MM.1S (cell line): ENCODE measurements around the gene MORC3.

ENCODE experiments used
- DNase-seq: peaks from one replicate; pipeline ENCODE4 v3.0.0-alpha.2; 2015
- H2AFZ ChIP-seq: fragments of 300-600 bp; sonication (generic); 2 replicates; pipeline ENCODE4 v1.6.0; 2016; ENCODE audit warnings: antibody characterized with exemption, low read length
- H3F3A ChIP-seq: fragments of 300-600 bp; sonication (generic); 2 replicates; pipeline ENCODE4 v1.6.1; 2016; ENCODE audit warnings: mild to moderate bottlenecking, antibody characterized with exemption, low read length, moderate library complexity, mixed read lengths; ENCODE audit not compliant: insufficient read depth
- H3K27ac ChIP-seq: fragments of 300-600 bp; sonication (generic); 2 replicates; pipeline ENCODE4 v1.5.1; 2016; ENCODE audit warnings: mild to moderate bottlenecking, low read length
- H3K27me3 ChIP-seq: fragments of 300-600 bp; sonication (generic); replicated peaks from 2 replicates; pipeline ENCODE4 v1.6.0; 2016; ENCODE audit warnings: low read length; ENCODE audit not compliant: insufficient read depth
- H3K36me3 ChIP-seq: fragments of 300-600 bp; sonication (generic); replicated peaks from 2 replicates; pipeline ENCODE4 v1.6.1; 2016; ENCODE audit warnings: mild to moderate bottlenecking, low read length, mixed read lengths; ENCODE audit not compliant: insufficient read depth
- H3K4me1 ChIP-seq: fragments of 300-600 bp; sonication (generic); 2 replicates; pipeline ENCODE4 v1.6.1; 2016; ENCODE audit warnings: low read length, mixed read lengths
- H3K4me2 ChIP-seq: fragments of 300-600 bp; sonication (generic); 2 replicates; pipeline ENCODE4 v1.6.0; 2016; ENCODE audit warnings: low read depth, low read length
- H3K4me3 ChIP-seq: fragments of 300-600 bp; sonication (generic); 2 replicates; pipeline ENCODE4 v1.5.1; 2016; ENCODE audit warnings: low read length, mixed read lengths
- H3K79me2 ChIP-seq: fragments of 300-600 bp; sonication (generic); 2 replicates; pipeline ENCODE4 v1.6.1; 2016; ENCODE audit warnings: mixed run types, low read length, mixed read lengths
- H3K9ac ChIP-seq: fragments of 300-600 bp; sonication (generic); 2 replicates; pipeline ENCODE4 v1.6.1; 2016; ENCODE audit warnings: low read length, mixed read lengths
- H3K9me2 ChIP-seq: fragments of 300-600 bp; sonication (generic); replicated peaks from 2 replicates; pipeline ENCODE4 v1.6.1; 2016; ENCODE audit warnings: mild to moderate bottlenecking, low read length, mixed read lengths; ENCODE audit not compliant: insufficient read depth
- H3K9me3 ChIP-seq: fragments of 300-600 bp; sonication (generic); replicated peaks from 2 replicates; pipeline ENCODE4 v1.6.1; 2016; ENCODE audit warnings: mild to moderate bottlenecking, low read length, mixed read lengths; ENCODE audit not compliant: insufficient read depth
- H4K20me1 ChIP-seq: fragments of 300-600 bp; sonication (generic); 2 replicates; pipeline ENCODE4 v1.6.1; 2016; ENCODE audit warnings: mild to moderate bottlenecking, low read length, moderate library complexity, mixed read lengths; ENCODE audit not compliant: insufficient read depth
- EZH2 ChIP-seq: fragments of 300-600 bp; sonication (generic); optimal IDR thresholded peaks from 2 replicates; pipeline ENCODE3; 2017; ENCODE audit warnings: low read depth, mild to moderate bottlenecking, antibody characterized with exemption, low read length, mixed read lengths
- EZH2phosphoT487 ChIP-seq: fragments of 300-600 bp; sonication (generic); IDR thresholded peaks from 2 replicates; pipeline ENCODE4 v1.6.1; 2018; ENCODE audit warnings: antibody characterized with exemption, low read length
- TF ChIP-seq, protein P1 (sequence below): fragments of 300-600 bp; sonication (generic); IDR thresholded peaks from 2 replicates; pipeline ENCODE4 v1.5.1; 2016; ENCODE audit warnings: antibody characterized with exemption, low read length, mixed read lengths

The MORC3 gene

GRCh38 chr21:36323032-36323431 is 3.0 kb downstream of the MORC3 start:
- H3F3A ChIP-seq = peaks cover 18% of the 10 kb centered on the region; the same call in 1 of the 2 replicates
- H3K9ac ChIP-seq = no peak overlapping the region
- H3K36me3 ChIP-seq = 0 out of 2 replicates have a peak, but pooled peaks cover 3% of the 10 kb centered on the region
- no peaks in the 10 kb centered on the region for H4K20me1 ChIP-seq
- no peak overlapping the region for H3K4me2 ChIP-seq
- no peaks in the 10 kb centered on the region for H3K9me3 ChIP-seq
- H3K4me3 ChIP-seq = no peak overlapping the region
- H3K79me2 ChIP-seq = peaks cover 71% of the 10 kb centered on the region
- H3K4me1 ChIP-seq = peaks cover 9% of the 10 kb centered on the region; the same call in 1 of the 2 replicates
- H3K9me2 ChIP-seq = no peaks in the 10 kb centered on the region
- no peak for DNase-seq
- H3K27ac ChIP-seq = no peak overlapping the region
- H2AFZ ChIP-seq = no peak overlapping the region
- H3K27me3 ChIP-seq = no peaks in the 10 kb centered on the region
- TF ChIP-seq EZH2 = no peak
- no peak for TF ChIP-seq EZH2phosphoT487
- TF ChIP-seq, protein P1, sequence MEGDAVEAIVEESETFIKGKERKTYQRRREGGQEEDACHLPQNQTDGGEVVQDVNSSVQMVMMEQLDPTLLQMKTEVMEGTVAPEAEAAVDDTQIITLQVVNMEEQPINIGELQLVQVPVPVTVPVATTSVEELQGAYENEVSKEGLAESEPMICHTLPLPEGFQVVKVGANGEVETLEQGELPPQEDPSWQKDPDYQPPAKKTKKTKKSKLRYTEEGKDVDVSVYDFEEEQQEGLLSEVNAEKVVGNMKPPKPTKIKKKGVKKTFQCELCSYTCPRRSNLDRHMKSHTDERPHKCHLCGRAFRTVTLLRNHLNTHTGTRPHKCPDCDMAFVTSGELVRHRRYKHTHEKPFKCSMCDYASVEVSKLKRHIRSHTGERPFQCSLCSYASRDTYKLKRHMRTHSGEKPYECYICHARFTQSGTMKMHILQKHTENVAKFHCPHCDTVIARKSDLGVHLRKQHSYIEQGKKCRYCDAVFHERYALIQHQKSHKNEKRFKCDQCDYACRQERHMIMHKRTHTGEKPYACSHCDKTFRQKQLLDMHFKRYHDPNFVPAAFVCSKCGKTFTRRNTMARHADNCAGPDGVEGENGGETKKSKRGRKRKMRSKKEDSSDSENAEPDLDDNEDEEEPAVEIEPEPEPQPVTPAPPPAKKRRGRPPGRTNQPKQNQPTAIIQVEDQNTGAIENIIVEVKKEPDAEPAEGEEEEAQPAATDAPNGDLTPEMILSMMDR = no peak

GRCh38 chr21:36325373-36326010 is 5.5 kb downstream of the MORC3 start:
- no peak overlapping the region for H3K4me3 ChIP-seq
- peaks cover 9% of the 10 kb centered on the region; the same call in 1 of the 2 replicates for H3K4me1 ChIP-seq
- H3K36me3 ChIP-seq = 0 out of 2 replicates have a peak, but pooled peaks cover 3% of the 10 kb centered on the region
- H3K9ac ChIP-seq = no peak overlapping the region
- TF ChIP-seq EZH2phosphoT487 = no peak
- TF ChIP-seq, protein P1 = no peak
- no peak for TF ChIP-seq EZH2
- H3F3A ChIP-seq = peaks cover 15% of the 10 kb centered on the region
- peaks cover 94% of the 10 kb centered on the region for H3K79me2 ChIP-seq
- no peak overlapping the region for H3K4me2 ChIP-seq
- no peaks in the 10 kb centered on the region for H3K9me3 ChIP-seq
- no peaks in the 10 kb centered on the region for H4K20me1 ChIP-seq
- H3K9me2 ChIP-seq = no peaks in the 10 kb centered on the region
- no peaks in the 10 kb centered on the region for H3K27me3 ChIP-seq
- H2AFZ ChIP-seq = no peak overlapping the region
- H3K27ac ChIP-seq = no peak overlapping the region
- DNase-seq = no peak

- H3K27ac ChIP-seq = no peak overlapping the region
- H3K79me2 ChIP-seq = peaks cover 73% of the 10 kb centered on the region
- peak; percentile 78 for DNase-seq
- H3K4me2 ChIP-seq = no peak overlapping the region
- no peak overlapping the region for H3K9ac ChIP-seq
- no peaks in the 10 kb centered on the region for H3K9me3 ChIP-seq
- no peaks in the 10 kb centered on the region for H4K20me1 ChIP-seq
- H3K4me1 ChIP-seq = no peaks in the 10 kb centered on the region
- no peaks in the 10 kb centered on the region for H3K27me3 ChIP-seq
- H3F3A ChIP-seq = peaks cover 7% of the 10 kb centered on the region; the same call in 1 of the 2 replicates
- no peaks in the 10 kb centered on the region for H3K9me2 ChIP-seq
- no peak overlapping the region for H2AFZ ChIP-seq
- TF ChIP-seq EZH2 (no peak), EZH2phosphoT487 (no peak)
- TF ChIP-seq, protein P1 = peak; percentile 95
- H3K4me3 ChIP-seq = no peak overlapping the region
- 0 out of 2 replicates have a peak, but pooled peaks cover 3% of the 10 kb centered on the region for H3K36me3 ChIP-seq
Measured at GRCh38 chr21:36330904-36331303, 10.9 kb downstream of the MORC3 start.
